Stimulated activated CD8-positive, alpha-beta memory T cell treated with anti-CD3 and anti-CD28 coated beads, Interleukin-7, amount 100 ng/mL, for 1 hour (primary cell): Measurements from ENCODE around the gene PMEPA1.

ENCODE experiments used
- DNase-seq, 2 donors: peaks; one replicate each; pipeline ENCODE4 v3.0.0-alpha.2; 2020; ENCODE audit warnings: low read depth in 2 of 2

PMEPA1 gene

GRCh38 chr20:57711826-57712225, 2.0 kb upstream of the PMEPA1 start:
- DNase-seq = no peak

GRCh38 chr20:57711311-57711712, 1.5 kb upstream of the PMEPA1 start:
- no peak for DNase-seq

- no peak for DNase-seq
Measured at GRCh38 chr20:57710841-57711240, 1.0 kb upstream of the PMEPA1 start.

- peak; percentile 11 to 21 for DNase-seq
Measured at GRCh38 chr20:57708694-57709673, 831 bp downstream of the PMEPA1 start.

- DNase-seq = no peak
Measured at GRCh38 chr20:57707849-57708693, 1.7 kb downstream of the PMEPA1 start.

GRCh38 chr20:57707320-57707719, 2.5 kb downstream of the PMEPA1 start:
- DNase-seq = no peak

- DNase-seq = no peak
Measured at GRCh38 chr20:57705127-57705899, 4.5 kb downstream of the PMEPA1 start.

- DNase-seq = no peak
Measured at GRCh38 chr20:57704245-57704644, 5.6 kb downstream of the PMEPA1 start.

- no peak for DNase-seq
Measured at GRCh38 chr20:57703013-57703412, 6.8 kb downstream of the PMEPA1 start.

GRCh38 chr20:57702521-57702920, 7.3 kb downstream of the PMEPA1 start:
- no peak for DNase-seq

GRCh38 chr20:57702091-57702490, 7.7 kb downstream of the PMEPA1 start:
- DNase-seq = no peak

- DNase-seq = no peak
Measured at GRCh38 chr20:57701651-57702050, 8.2 kb downstream of the PMEPA1 start.

GRCh38 chr20:57701090-57701489, 8.7 kb downstream of the PMEPA1 start:
- DNase-seq = no peak

- no peak for DNase-seq
Measured at GRCh38 chr20:57699395-57699794, 10.4 kb downstream of the PMEPA1 start.

GRCh38 chr20:57698867-57699275, 10.9 kb downstream of the PMEPA1 start:
- DNase-seq = no peak

GRCh38 chr20:57698116-57698866, 11.5 kb downstream of the PMEPA1 start:
- DNase-seq = no peak

GRCh38 chr20:57697543-57697942, 12.3 kb downstream of the PMEPA1 start:
- DNase-seq = no peak

GRCh38 chr20:57696401-57696961, 13.3 kb downstream of the PMEPA1 start:
- no peak for DNase-seq

GRCh38 chr20:57695940-57696339, 13.9 kb downstream of the PMEPA1 start:
- no peak for DNase-seq

GRCh38 chr20:57695012-57695411, 14.8 kb downstream of the PMEPA1 start:
- DNase-seq = no peak

- no peak for DNase-seq
Measured at GRCh38 chr20:57694481-57694880, 15.3 kb downstream of the PMEPA1 start.
